HUES6 (cell line): ENCODE results near the gene PDZRN3.
"Not testable (repeated sequence)": the region's sequence is repeated elsewhere in the genome, so short reads cannot be mapped to it uniquely, and the experiment has no call there.

Source experiments
- H3K27ac ChIP-seq: 2 replicates; pipeline ENCODE4 v1.7.0; 2013; ENCODE audit warnings: low read depth, mild to moderate bottlenecking, low read length, inconsistent platforms
- H3K27me3 ChIP-seq: 2 replicates; pipeline ENCODE4 v1.6.1; 2013; ENCODE audit warnings: low read length; ENCODE audit not compliant: control insufficient read depth, insufficient read depth
- H3K36me3 ChIP-seq: 2 replicates; pipeline ENCODE4 v1.6.1; 2013; ENCODE audit warnings: low read length; ENCODE audit not compliant: control insufficient read depth, insufficient read depth
- H3K4me1 ChIP-seq: 2 replicates; pipeline ENCODE4 v1.6.1; 2013; ENCODE audit warnings: low read length; ENCODE audit not compliant: control insufficient read depth, insufficient read depth
- H3K4me3 ChIP-seq: 2 replicates; pipeline ENCODE4 v1.5.1; 2013; ENCODE audit warnings: low read depth, low read length
- H3K9ac ChIP-seq: one replicate; pipeline ENCODE4 v1.6.1; 2013; ENCODE audit warnings: mild to moderate bottlenecking, low read length
- H3K9me3 ChIP-seq: 2 replicates; pipeline ENCODE4 v1.6.1; 2013; ENCODE audit warnings: low read depth, low read length; ENCODE audit not compliant: control insufficient read depth, insufficient read depth

PDZRN3 gene

DNA sequence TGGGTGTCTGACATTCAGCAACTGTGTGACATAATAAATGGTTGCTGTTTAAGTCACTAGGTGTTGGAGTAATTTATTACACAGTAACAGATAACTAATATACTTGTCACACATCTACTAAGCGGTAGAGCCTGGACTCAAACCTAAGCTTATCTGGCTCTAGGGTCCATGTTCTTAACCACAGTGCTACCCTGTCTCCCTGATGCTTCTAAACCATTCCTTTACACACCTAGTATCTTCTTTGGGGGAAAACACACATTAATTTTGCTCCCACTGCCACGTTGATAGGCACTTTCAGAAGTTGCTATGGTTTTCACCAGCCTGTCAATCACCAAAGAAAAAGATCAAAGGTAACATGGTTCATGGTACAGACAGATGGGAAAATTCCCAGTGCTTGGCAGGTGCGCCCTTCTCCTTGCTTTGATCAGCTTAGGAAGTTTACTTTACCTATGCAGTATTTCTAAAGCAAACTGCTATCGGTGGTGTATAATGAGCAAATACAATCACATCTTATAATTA is 150.8 kb downstream of the PDZRN3 start:
- H3K27me3 ChIP-seq, result no peaks in the 10 kb centered on the region
- no peak overlapping the region for H3K27ac ChIP-seq
- H3K9ac ChIP-seq, result no peak overlapping the region
- peaks cover 15% of the 10 kb centered on the region for H3K9me3 ChIP-seq
- H3K4me3 ChIP-seq, result no peak overlapping the region
- peaks cover 5% of the 10 kb centered on the region; the same call in 1 of the 2 replicates for H3K4me1 ChIP-seq
- no peaks in the 10 kb centered on the region for H3K36me3 ChIP-seq

GRCh38 chr3:73473181-73473897 is 151.4 kb downstream of the PDZRN3 start:
- no peak overlapping the region for H3K27ac ChIP-seq
- H3K9me3 ChIP-seq, result peaks cover 15% of the 10 kb centered on the region
- no peaks in the 10 kb centered on the region for H3K36me3 ChIP-seq
- peaks cover 5% of the 10 kb centered on the region; the same call in 1 of the 2 replicates for H3K4me1 ChIP-seq
- no peaks in the 10 kb centered on the region for H3K27me3 ChIP-seq
- no peak overlapping the region for H3K9ac ChIP-seq
- no peak overlapping the region for H3K4me3 ChIP-seq

- H3K4me1 ChIP-seq, result peaks cover 5% of the 10 kb centered on the region; the same call in 1 of the 2 replicates
- H3K4me3 ChIP-seq, result no peak overlapping the region
- H3K27ac ChIP-seq, result no peak overlapping the region
- H3K27me3 ChIP-seq, result no peaks in the 10 kb centered on the region
- no peaks in the 10 kb centered on the region for H3K36me3 ChIP-seq
- H3K9me3 ChIP-seq, result peaks cover 7% of the 10 kb centered on the region; the same call in 1 of the 2 replicates
- H3K9ac ChIP-seq, result no peak overlapping the region
These were observed 152.6 kb downstream of the PDZRN3 start for GRCh38 chr3:73471986-73472787.

- Histone ChIP-seq H3K36me3 (no peaks in the 10 kb centered on the region), H3K27ac (no peak overlapping the region)
These were observed 153.9 kb downstream of the PDZRN3 start for GRCh38 chr3:73470860-73471259.

DNA sequence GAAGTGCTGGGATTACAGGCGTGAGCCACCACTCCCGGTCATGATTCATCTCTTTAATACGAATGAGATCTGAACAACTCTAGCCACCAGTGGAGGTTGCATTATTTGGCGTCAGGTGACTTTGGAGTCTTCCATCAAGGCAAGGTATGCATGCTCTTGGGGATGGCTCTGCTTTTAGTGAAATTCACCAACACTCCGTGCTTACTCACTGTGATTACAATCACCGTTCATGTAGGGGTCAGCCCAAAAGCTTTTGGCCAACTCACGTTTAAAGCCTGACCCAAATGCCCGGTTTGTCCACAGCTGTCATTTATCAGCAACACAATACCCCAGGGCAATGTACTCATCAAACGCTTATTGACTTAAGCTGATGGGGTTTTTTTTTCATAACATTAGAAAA is 155.4 kb downstream of the PDZRN3 start:
- Histone ChIP-seq H3K27me3 (no peaks in the 10 kb centered on the region), H3K4me1 (peaks cover 5% of the 10 kb centered on the region; the same call in 1 of the 2 replicates), H3K27ac (no peak overlapping the region), H3K4me3 (no peak overlapping the region), H3K9ac (no peak overlapping the region), H3K36me3 (no peaks in the 10 kb centered on the region), H3K9me3 (no peaks in the 10 kb centered on the region)

More at GRCh38 chr3:73470860-73471259, 153.9 kb downstream of the PDZRN3 start:
- Histone ChIP-seq H3K9ac (no peak overlapping the region), H3K9me3 (no peaks in the 10 kb centered on the region), H3K4me1 (peaks cover 5% of the 10 kb centered on the region; the same call in 1 of the 2 replicates), H3K27me3 (no peaks in the 10 kb centered on the region), H3K4me3 (no peak overlapping the region)

DNA sequence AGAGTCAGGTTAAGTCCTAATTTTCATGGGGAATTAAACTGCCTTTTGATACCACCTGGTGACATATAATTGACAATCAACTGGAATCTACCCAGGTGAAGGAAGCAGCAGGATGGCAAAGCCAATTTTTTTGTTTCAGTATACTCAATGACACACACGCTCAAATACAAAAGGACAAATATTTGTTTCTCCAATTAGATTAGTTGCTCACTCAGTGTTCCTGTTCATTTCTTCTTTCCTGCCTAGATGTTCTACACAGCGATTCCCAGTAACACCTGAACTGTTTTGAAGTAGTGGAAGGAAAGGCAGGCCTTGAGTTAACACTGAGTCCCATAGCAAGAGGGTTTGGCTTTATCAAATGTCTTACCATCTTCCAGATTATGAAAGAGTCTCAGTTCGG is 157.5 kb downstream of the PDZRN3 start:
- Histone ChIP-seq H3K36me3 (no peaks in the 10 kb centered on the region), H3K27ac (no peak overlapping the region), H3K9ac (no peak overlapping the region), H3K9me3 (no peaks in the 10 kb centered on the region), H3K4me3 (no peak overlapping the region), H3K4me1 (no peaks in the 10 kb centered on the region), H3K27me3 (no peaks in the 10 kb centered on the region)

GRCh38 chr3:73465926-73466325 is 158.8 kb downstream of the PDZRN3 start:
- no peaks in the 10 kb centered on the region for H3K36me3 ChIP-seq

DNA sequence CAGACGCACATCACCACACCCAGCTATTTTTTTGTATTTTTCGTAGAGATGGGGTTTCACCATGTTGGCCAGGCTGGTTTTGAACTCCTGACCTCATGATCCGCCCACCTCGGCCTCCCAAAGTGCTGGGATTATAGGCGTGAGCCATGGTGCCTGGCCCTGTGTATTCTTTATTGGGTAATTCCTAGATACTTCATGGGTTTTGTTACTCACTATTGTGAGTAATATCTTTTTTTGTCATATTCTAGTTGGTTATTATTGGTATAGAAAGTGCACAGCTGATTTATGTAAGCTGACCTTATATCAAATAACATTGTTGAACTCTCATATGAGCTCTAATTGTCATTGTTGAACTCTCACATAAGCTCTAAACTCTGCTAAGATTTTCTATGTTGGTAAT is 160.6 kb downstream of the PDZRN3 start:
- not testable (repeated sequence) for H3K9ac ChIP-seq, H3K4me3 ChIP-seq, H3K9me3 ChIP-seq, H3K4me1 ChIP-seq, H3K36me3 ChIP-seq, H3K27me3 ChIP-seq, H3K27ac ChIP-seq

More at GRCh38 chr3:73465926-73466325, 158.8 kb downstream of the PDZRN3 start:
- H3K9ac ChIP-seq, result no peak overlapping the region
- H3K4me3 ChIP-seq, result no peak overlapping the region
- no peaks in the 10 kb centered on the region for H3K4me1 ChIP-seq
- no peaks in the 10 kb centered on the region for H3K27me3 ChIP-seq
- no peak overlapping the region for H3K27ac ChIP-seq
- H3K9me3 ChIP-seq, result no peaks in the 10 kb centered on the region

DNA sequence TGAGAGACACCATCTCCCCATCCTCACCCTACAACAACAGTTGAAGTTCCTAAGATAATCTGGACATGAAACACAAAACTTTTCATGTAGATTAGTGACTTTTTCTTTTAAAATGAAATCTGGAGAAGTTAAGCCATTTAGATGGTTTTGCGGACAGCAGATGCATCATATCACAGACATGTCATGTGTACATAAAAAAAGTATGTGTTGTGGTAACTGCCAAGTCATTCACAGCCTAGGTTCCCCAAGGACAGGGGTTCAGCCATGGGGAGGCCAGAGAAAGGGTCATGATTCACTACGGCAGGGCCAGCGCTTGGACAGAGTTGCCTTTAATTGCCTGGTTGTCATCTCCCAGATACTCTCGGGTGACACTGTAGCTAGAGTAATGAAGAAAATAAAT is 163.2 kb downstream of the PDZRN3 start:
- no peaks in the 10 kb centered on the region for H3K9me3 ChIP-seq
- no peaks in the 10 kb centered on the region for H3K36me3 ChIP-seq
- H3K4me1 ChIP-seq, result no peaks in the 10 kb centered on the region
- no peak overlapping the region for H3K27ac ChIP-seq
- H3K27me3 ChIP-seq, result no peaks in the 10 kb centered on the region
- H3K9ac ChIP-seq, result no peak overlapping the region
- H3K4me3 ChIP-seq, result no peak overlapping the region

GRCh38 chr3:73459711-73460110 is 165.0 kb downstream of the PDZRN3 start:
- Histone ChIP-seq H3K36me3 (no peaks in the 10 kb centered on the region), H3K27me3 (no peaks in the 10 kb centered on the region), H3K9ac (no peak overlapping the region), H3K4me3 (no peak overlapping the region), H3K4me1 (no peaks in the 10 kb centered on the region), H3K9me3 (no peaks in the 10 kb centered on the region), H3K27ac (no peak overlapping the region)

GRCh38 chr3:73453666-73454065 is 171.1 kb downstream of the PDZRN3 start:
- Histone ChIP-seq H3K36me3 (no peaks in the 10 kb centered on the region), H3K4me3 (no peak overlapping the region), H3K9ac (no peak overlapping the region), H3K9me3 (no peaks in the 10 kb centered on the region), H3K27me3 (no peaks in the 10 kb centered on the region), H3K4me1 (peaks cover 1% of the 10 kb centered on the region; the same call in 1 of the 2 replicates), H3K27ac (no peak overlapping the region)
